K562 (cell line): ENCODE results near the gene CMBL. TPM values are rescaled to one million over a fixed set of nuclear protein-coding genes. Genes with fewer than 3 reads are reported as not detected.

ENCODE experiments used
- ATF6 ChIP-seq: sonication (generic); formaldehyde crosslinking; IDR thresholded peaks from 2 replicates; pipeline ENCODE4 v1.4.0; 2020; ENCODE audit warnings: mild to moderate bottlenecking, missing genetic modification reagents
- BRCA1 ChIP-seq, 2 experiments: fragments of 450-650 bp in 1 of 2; sonication (generic) in 1 of 2; formaldehyde crosslinking in 1 of 2; IDR thresholded peaks; 2 replicates each; pipeline versions ENCODE4 v1.5.0 to v1.6.1; 2017 to 2020; ENCODE audit warnings: mild to moderate bottlenecking in 1 of 2, missing genetic modification reagents in 1 of 2
- ETV6 ChIP-seq, 3 experiments: fragments of 150-350 bp in 1 of 3; sonication (generic) in 1 of 3; formaldehyde crosslinking in 1 of 3; IDR thresholded peaks; 2 replicates each; pipeline versions ENCODE4 v1.6.1 to v1.8.0; 2014 to 2022; ENCODE audit warnings: borderline replicate concordance in 2 of 3, low read depth in 2 of 3, antibody characterized with exemption in 1 of 3, low read length in 1 of 3, mild to moderate bottlenecking in 1 of 3, missing genetic modification reagents in 1 of 3
- GABPB2 ChIP-seq: fragments of 250-450 bp; sonication (Bioruptor Pico); conservative IDR thresholded peaks from 2 replicates; pipeline ENCODE4 v1.5.1; 2021; ENCODE audit warnings: mild to moderate bottlenecking
- GTF3C2 ChIP-seq: IDR thresholded peaks from 3 replicates; pipeline ENCODE4 v1.6.1; 2011; ENCODE audit warnings: borderline replicate concordance, mild to moderate bottlenecking, moderate library complexity; ENCODE audit not compliant: insufficient read length; ENCODE audit errors: extremely low read depth
- HDAC6 ChIP-seq: IDR thresholded peaks from 2 replicates; pipeline ENCODE4 v1.6.1; 2012; ENCODE audit warnings: low read depth, mild to moderate bottlenecking, control low read depth, inconsistent platforms, low read length, moderate library complexity
- HDGF ChIP-seq: fragments of 450-650 bp; IDR thresholded peaks from 2 replicates; pipeline ENCODE4 v1.6.1; 2016
- ILF3 ChIP-seq: fragments of 450-650 bp; IDR thresholded peaks from 2 replicates; pipeline ENCODE4 v1.6.1; 2018; ENCODE audit warnings: antibody characterized with exemption, mild to moderate bottlenecking, moderate library complexity, borderline replicate concordance
- JUND ChIP-seq, 2 experiments: IDR thresholded peaks; 2 replicates in 1 of 2; 3 replicates in 1 of 2; pipeline ENCODE4 v1.6.1; 2011; ENCODE audit warnings: borderline replicate concordance in 2 of 2, low read depth in 2 of 2, low read length in 2 of 2, improper control_type of control experiment in 1 of 2, missing biosample characterization in 1 of 2, missing genetic modification characterization in 1 of 2, missing genetic modification reagents in 1 of 2
- MCM3 ChIP-seq: fragments of 450-650 bp; IDR thresholded peaks from 2 replicates; pipeline ENCODE4 v1.6.1; 2016
- MNT ChIP-seq, 2 experiments: fragments of 450-650 bp; conservative IDR thresholded peaks; 2 replicates each; pipeline ENCODE4 v1.6.1; 2017; ENCODE audit warnings: mild to moderate bottlenecking in 2 of 2, moderate library complexity in 2 of 2
- RBM22 ChIP-seq: fragments of 200-400 bp; formaldehyde crosslinking; IDR thresholded peaks from 2 replicates; pipeline ENCODE4 v1.6.1; 2018; ENCODE audit warnings: low read length, low read depth; ENCODE audit not compliant: poor library complexity, severe bottlenecking
- SIRT6 ChIP-seq: IDR thresholded peaks from one replicate; pipeline ENCODE4 v1.6.1; 2012; ENCODE audit warnings: low read depth, mild to moderate bottlenecking, control low read depth, inconsistent platforms, low read length, moderate library complexity
- SMARCA4 ChIP-seq: fragments of 450-650 bp; IDR thresholded peaks from 2 replicates; pipeline ENCODE4 v1.6.1; 2016
- XRCC3 ChIP-seq: fragments of 450-650 bp; IDR thresholded peaks from 2 replicates; pipeline ENCODE4 v1.6.1; 2017; ENCODE audit warnings: mild to moderate bottlenecking, moderate library complexity
- ZBTB9 ChIP-seq: fragments of 450-650 bp; formaldehyde crosslinking; IDR thresholded peaks from 2 replicates; pipeline ENCODE4 v1.4.0; 2020; ENCODE audit warnings: mild to moderate bottlenecking, moderate library complexity
- ZNF280B ChIP-seq: fragments of 250-450 bp; sonication (Bioruptor Pico); IDR thresholded peaks from 2 replicates; pipeline ENCODE4 v1.5.1; 2021; ENCODE audit warnings: mild to moderate bottlenecking
- polyA plus RNA-seq, 8 experiments: library from polyadenylated mRNA; depleted of rRNA in 4 of 8; stranded (reverse) in 5 of 8; unstranded in 3 of 8; fragments of >200 nt; fragmentation: Nextera tagmentation in 2 of 8; fragmentation: Illumina TruSeq in 1 of 8; extraction: Ambion mirVana in 2 of 8; extraction: Trizol in 1 of 8; gene quantifications; 2 replicates each; pipeline versions ENCODE4 v1.2.1 to v1.2.3, GENCODE V29; 2011 to 2014; ENCODE audit warnings: inconsistent platforms in 1 of 8, missing spikeins in 1 of 8
- total RNA-seq, 7 experiments: library from RNA; depleted of rRNA in 6 of 7; stranded (reverse); fragments of >200 nt in 6 of 7; fragmentation: Illumina TruSeq in 2 of 7; extraction: Trizol in 2 of 7; gene quantifications; 2 replicates each; pipeline versions ENCODE4 v1.2.1 to v1.2.3, GENCODE V29; 2011 to 2021; ENCODE audit warnings: low replicate concordance in 1 of 7

Gene CMBL
- total and polyA plus RNA-seq, 9 of the 15 experiments (the other 6 are each of a cell fraction or from before 2014, with no cell fraction given) = 22.6 to 192 (median 71.1) TPM

GRCh38 chr5:10262121-10262774 lies 45.5 kb downstream of the CMBL start (continued):
- TF ChIP-seq ZBTB9 (CRISPR knock-in tag) (no peak), MNT (conservative IDR thresholded peaks at IDR 0.05) (no peak), GTF3C2 (no peak), MCM3 (no peak), HDGF (no peak), BRCA1 (IDR thresholded peaks at IDR 0.05) (no peak), BRCA1 (CRISPR knock-in tag; IDR thresholded peaks at IDR 0.05) (no peak), SMARCA4 (peak; percentile 37; the same call in 1 of the 2 replicates), ILF3 (no peak), ZNF280B (CRISPR knock-in tag) (no peak), ETV6 (IDR thresholded peaks at IDR 0.05; ENCODE audit: borderline replicate concordance in 1 of 2, low read depth in 2 of 2, low read length in 1 of 2) (no peak), ETV6 (CRISPR knock-in tag; IDR thresholded peaks at IDR 0.05; ENCODE audit: borderline replicate concordance) (no peak), ATF6 (CRISPR knock-in tag) (no peak), XRCC3 (no peak), GABPB2 (no peak), RBM22 (no peak), JUND (IDR thresholded peaks at IDR 0.05; ENCODE audit: borderline replicate concordance, low read depth, low read length) (peak; percentile 66), JUND (tag; IDR thresholded peaks at IDR 0.05; ENCODE audit: borderline replicate concordance, low read depth, low read length) (peak; percentile 30; the same call in 1 of the 3 replicates), HDAC6 (no peak), SIRT6 (no peak)
